H1 (cell line): Measurements from ENCODE around the gene PDE1A. TPM values are rescaled to one million over a fixed set of nuclear protein-coding genes. Genes with fewer than 3 reads are reported as not detected.

ENCODE experiments used
- BACH1 ChIP-seq: IDR thresholded peaks from 2 replicates; pipeline ENCODE4 v1.6.1; 2012; ENCODE audit warnings: low read length, improper control_type of control experiment
- CHD1 ChIP-seq: IDR thresholded peaks from 2 replicates; pipeline ENCODE4 v1.6.1; 2012; ENCODE audit warnings: low read depth, low read length, improper control_type of control experiment
- CHD7 ChIP-seq: fragments of 300-600 bp; sonication (generic); IDR thresholded peaks from 2 replicates; pipeline ENCODE4 v1.7.1; 2012; ENCODE audit warnings: low read length, moderate library complexity, mild to moderate bottlenecking, inconsistent platforms; ENCODE audit not compliant: insufficient replicate concordance
- CTCF ChIP-seq, 3 experiments: IDR thresholded peaks; 1 replicate in 2 of 3; 2 replicates in 1 of 3; pipeline versions ENCODE4 v1.5.1 to v1.6.1; 2011; ENCODE audit warnings: low read length in 3 of 3, mild to moderate bottlenecking in 3 of 3, inconsistent platforms in 2 of 3, low read depth in 1 of 3, moderate library complexity in 1 of 3; ENCODE audit not compliant: insufficient read depth in 1 of 3; ENCODE audit errors: control extremely low read depth in 1 of 3
- E2F6 ChIP-seq: IDR thresholded peaks from 2 replicates; pipeline ENCODE4 v1.6.1; 2012; ENCODE audit warnings: inconsistent platforms
- GTF2F1 ChIP-seq: IDR thresholded peaks from 2 replicates; pipeline ENCODE4 v1.6.1; 2012; ENCODE audit warnings: low read depth, low read length, improper control_type of control experiment, borderline replicate concordance
- JUND ChIP-seq: IDR thresholded peaks from 2 replicates; pipeline ENCODE4 v1.6.1; 2011; ENCODE audit warnings: mild to moderate bottlenecking, improper control_type of control experiment, low read length
- PHF8 ChIP-seq: fragments of 200-600 bp; sonication (generic); conservative IDR thresholded peaks from 2 replicates; pipeline ENCODE4 v1.7.1; 2012; ENCODE audit warnings: low read depth, mild to moderate bottlenecking, inconsistent platforms, low read length, moderate library complexity
- POLR2AphosphoS5 ChIP-seq: IDR thresholded peaks from 2 replicates; pipeline ENCODE4 v1.6.1; 2011; ENCODE audit warnings: low read depth, low read length
- polyA plus RNA-seq, 7 experiments: library from polyadenylated mRNA; depleted of rRNA in 3 of 7; stranded (reverse) in 5 of 7; unstranded in 2 of 7; fragments of >200 nt in 5 of 7; fragments of 200-250 nt in 2 of 7; gene quantifications; 1 replicate in 5 of 7; 2 replicates in 1 of 7; 4 replicates in 1 of 7; pipeline versions ENCODE4 v1.2.1 to v1.2.3, GENCODE V29; 2011 to 2013; ENCODE audit warnings: missing spikeins in 2 of 7, mixed read lengths in 2 of 7
- total RNA-seq: library from RNA; stranded (reverse); fragmentation: NEBNext Ultra II Directional; extraction: Animal tissue kit (Norgen Biotek cat#: 25700); gene quantifications from 2 replicates; pipeline ENCODE4 v1.2.1, GENCODE V29; 2021

PDE1A gene
- total and polyA plus RNA-seq, 2 of the 8 experiments (the other 6 are each of a cell fraction or from before 2014, with no cell fraction given) = 0.34 TPM; not detected in 1

DNA sequence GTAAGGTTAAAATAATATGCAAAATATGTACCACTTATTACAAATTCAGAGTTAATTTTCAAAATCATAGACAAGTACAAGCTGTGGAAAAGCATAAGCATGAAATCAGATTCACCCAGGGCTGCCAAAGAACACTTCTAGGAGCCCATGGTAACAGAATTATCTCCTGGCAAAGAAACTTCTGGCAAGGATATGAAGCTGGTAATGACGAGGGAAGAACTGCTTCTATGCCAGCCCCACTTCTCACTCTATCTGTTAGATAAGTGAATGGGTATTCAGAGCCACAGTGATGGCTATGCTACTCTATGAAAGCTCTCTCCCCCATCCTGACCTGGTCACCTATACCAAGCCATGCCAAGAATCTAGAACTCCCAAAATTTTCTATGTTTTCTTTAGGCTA lies 36.9 kb upstream of the PDE1A start (continued):
- TF ChIP-seq CHD7 (no peak), CHD1 (no peak), JUND (no peak), POLR2AphosphoS5 (no peak), CTCF (IDR thresholded peaks at IDR 0.05; ENCODE audit: control extremely low read depth in 1 of 3, insufficient read depth in 1 of 3, low read depth in 1 of 3, low read length in 3 of 3) (no peak), PHF8 (no peak), GTF2F1 (no peak), E2F6 (no peak), BACH1 (no peak)
